ENCODE data around the gene RHD.
"Not testable (repeated sequence)": the region's sequence is repeated elsewhere in the genome, so short reads cannot be mapped to it uniquely, and the experiment has no call there.

The RHD gene

GRCh38 chr1:25259813-25260212 is 12.5 kb upstream of the RHD start:
- DNase-seq = not testable (repeated sequence)

DNA sequence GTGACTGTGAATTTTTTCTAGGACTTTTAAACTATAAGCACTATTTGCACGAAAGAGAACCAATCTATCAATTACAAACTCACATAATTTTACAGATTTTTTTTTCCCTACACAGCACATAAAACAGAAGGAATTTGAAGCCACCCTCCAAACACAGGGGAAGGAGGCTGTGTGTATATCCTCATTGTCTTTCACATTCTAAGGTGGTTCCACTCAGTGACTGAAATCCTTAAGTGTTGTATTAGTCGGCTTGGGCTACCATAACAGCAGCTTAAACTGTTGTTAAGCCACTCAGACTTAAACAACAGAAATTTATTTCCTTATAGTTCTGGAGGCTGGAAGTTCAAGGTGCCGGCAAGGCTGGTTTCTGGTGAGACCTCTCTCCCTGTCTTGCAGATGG is 12.0 kb upstream of the RHD start:
- not testable (repeated sequence) for DNase-seq

DNA sequence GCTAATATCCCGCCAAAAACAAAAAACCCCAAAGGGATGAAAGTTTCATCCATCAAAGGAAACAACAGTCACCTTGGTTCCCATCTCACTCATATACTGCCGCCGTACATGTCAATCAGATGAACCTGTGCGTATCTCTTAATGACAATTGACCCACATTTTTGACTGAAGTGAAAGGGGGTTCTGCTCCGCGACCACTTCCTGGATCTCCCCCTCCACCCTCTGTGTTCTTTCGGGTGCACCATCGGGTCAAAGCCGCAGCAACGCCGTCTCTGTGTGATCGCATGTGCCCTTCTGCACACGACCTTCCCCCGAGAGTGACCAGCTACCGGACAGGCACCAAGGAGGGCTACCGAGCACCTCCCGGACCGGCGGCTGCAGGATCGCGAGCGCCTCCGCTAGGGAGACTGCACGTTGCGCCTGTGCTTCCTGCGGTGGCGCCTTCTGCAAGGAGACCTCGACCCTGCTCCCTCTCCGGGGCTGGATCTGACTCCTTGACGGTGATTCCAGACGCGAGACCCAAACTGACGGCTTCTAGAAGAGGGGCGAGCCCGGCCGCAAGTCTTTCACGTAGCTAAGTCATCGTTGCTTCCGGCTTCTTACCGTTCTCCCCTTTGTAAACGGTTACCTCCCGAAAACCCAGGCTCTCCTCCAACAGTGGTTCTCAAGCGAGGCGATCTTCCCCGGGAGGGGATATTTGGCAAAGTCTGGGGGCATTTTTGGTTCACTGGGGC is 5.6 kb upstream of the RHD start:
- DNase-seq = not testable (repeated sequence)

GRCh38 chr1:25267288-25268142 is 4.8 kb upstream of the RHD start:
- DNase-seq = not testable (repeated sequence)

- DNase-seq = not testable (repeated sequence)
Measured at GRCh38 chr1:25268143-25268760, 4.1 kb upstream of the RHD start.

DNA sequence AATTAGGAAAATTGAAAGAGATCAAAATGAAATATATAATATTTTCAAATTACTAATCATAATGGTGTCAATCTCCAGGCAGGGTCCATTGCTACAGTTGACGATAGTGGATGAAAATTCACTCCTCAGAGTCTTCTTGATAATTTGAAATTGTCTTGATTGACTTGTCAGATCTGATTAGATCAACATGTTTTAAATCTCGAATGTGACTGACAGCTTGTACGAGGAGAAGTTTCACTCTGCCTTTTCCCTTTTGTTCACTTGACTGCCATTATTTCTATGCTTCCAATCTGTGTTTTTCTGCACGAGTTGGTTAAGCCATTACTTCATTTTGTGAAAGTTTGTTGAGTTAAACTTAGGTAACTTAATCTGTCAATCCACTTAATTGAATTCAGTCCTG is 3.3 kb downstream of the RHD start:
- DNase-seq = not testable (repeated sequence)

GRCh38 chr1:25277295-25277694 is 5.0 kb downstream of the RHD start:
- DNase-seq = not testable (repeated sequence)

DNA sequence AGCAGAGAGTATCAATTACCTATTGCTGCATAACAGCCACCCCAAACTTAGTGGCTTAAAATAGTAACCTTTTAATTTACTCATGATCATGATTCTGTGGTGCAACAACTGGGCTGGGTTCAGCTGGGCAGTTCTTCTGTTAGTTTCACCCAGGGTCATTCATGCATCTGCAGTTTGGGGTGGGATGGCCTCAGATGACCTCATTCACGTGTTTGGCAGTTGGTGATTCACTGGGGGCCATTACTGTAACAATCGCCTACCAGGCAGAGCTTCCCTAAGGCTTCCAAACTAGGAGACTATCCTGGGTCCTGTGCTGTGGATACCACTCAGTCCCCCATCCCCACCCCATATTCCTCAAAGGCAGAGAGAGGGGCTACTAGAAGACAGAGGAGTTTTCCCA is 6.0 kb downstream of the RHD start:
- not testable (repeated sequence) for DNase-seq

GRCh38 chr1:25278790-25279189 is 6.5 kb downstream of the RHD start:
- not testable (repeated sequence) for DNase-seq

DNA sequence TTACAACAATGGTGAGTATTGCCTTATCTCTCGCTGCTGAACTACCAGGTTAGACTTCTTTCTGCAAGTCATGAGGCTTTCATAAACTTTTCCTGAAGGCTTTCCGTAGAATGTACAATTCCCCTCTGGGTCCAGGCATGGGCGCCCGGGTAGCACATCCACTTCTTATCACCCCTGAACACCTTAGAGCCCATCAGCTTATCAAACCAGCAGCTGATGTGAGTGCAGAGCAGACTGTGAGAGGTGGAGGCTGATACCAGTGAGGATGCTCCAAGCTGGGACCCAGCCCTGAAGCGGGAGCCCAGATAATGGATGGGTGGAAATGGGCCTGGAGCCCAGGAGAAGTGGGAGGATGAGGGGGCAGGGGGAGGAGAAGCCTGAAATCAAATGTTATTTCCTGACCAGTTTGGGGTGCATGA is 7.4 kb downstream of the RHD start:
- DNase-seq = not testable (repeated sequence)

DNA sequence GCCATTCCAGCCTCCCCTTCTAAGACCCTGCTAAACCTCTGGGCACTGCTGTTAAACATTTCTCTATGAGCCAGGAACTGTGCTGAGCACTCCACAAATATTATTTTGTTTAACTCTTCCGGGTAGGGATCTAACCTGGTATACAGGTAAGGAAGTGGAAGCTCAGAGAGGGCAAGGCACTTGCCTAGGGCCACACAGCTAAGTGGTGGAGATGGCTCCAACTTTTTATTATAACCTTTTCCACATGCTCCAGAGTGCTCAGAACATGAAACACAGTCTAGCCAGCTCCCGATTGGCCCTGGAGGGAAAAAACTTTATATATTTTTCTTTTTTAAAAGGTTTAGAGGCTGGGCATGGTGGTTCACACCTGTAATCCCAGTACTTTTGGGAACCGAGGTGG is 13.6 kb downstream of the RHD start:
- DNase-seq = not testable (repeated sequence)

GRCh38 chr1:25287164-25287563 is 14.9 kb downstream of the RHD start:
- DNase-seq = not testable (repeated sequence)

- not testable (repeated sequence) for DNase-seq
Measured at GRCh38 chr1:25288573-25289101, 16.3 kb downstream of the RHD start.

DNA sequence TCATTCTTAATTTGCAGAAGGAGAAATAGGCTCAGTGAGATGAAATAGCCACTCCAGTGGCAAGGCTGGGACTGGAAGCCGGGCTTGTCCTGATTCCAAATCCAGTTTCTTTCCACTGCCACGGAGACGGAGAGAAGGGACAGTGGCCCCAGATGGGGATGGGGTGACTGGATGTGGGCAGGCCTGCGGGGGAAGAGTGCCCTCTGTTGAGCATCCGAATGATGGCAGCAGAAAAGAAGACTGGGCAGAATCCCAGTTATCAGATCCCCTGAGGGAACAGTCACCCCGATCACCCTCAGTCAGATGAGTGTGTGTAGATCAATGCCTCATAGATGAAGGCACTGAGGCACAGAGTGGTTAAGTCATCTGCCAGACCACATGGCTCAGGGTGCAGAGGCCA is 17.7 kb downstream of the RHD start:
- DNase-seq = not testable (repeated sequence)

DNA sequence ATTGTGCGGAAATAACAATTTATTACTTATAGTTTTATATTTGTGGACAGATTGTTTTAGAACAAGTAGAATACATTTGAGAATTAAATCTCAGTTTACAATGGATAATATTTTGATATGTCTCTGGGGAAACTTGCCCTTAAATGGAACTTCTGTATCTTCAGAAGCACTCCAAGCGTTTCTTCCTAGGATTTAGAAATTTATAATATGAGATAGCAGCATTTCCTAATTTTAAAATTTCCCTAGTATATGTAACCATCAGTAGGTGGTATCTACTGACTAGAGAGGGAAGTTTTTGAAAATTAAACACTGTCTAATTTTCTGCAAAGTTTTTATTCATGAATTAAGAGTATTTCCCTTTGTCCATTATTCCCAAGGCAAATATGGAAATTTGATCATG is 21.1 kb downstream of the RHD start:
- DNase-seq = not testable (repeated sequence)

DNA sequence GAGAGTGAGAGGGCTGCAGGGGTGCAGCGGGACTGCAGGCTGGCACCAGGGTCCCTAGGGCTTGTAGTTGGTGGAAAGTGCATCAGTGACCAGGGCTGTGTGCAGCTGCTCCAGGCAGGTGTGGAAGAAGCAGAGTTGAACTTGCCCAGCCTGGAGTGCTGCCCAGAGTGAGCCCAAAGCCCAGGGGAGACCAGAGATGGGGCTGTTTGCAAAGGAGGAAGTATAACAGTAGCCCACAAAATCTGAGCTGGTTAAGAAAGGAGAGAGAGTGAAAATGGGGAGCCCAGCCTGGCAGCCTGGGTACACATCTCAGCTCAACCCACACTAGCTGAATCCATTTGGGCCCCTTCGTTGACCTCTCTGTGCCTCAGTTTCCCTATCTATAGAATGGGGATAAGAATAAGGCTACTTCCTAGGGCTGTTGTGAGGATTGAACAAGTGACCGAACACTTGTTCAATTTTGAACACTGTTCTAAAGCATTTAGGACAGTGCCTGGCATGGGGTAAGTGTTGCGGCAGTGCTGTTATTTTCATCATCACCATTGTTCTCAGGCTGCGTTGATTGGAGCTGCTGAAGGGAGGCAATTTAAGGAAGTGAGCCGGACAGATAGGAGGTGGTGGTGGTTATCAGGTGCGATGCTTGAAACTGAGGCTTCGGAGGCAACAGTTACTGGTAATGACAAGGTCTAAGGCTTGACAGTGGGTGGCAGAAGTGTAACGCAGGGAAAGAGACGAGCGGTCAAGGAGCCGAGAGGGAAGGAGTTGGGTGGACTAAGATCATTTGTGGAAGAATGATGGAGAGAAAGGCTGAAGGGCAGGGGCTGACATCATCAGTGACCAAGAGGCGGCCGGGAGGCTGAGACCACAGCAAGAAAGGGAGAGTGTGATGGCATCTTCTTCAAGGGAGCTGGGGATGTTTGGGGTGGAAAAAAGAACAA is 22.8 kb downstream of the RHD start:
- not testable (repeated sequence) for DNase-seq

GRCh38 chr1:25296501-25296900 is 24.2 kb downstream of the RHD start:
- not testable (repeated sequence) for DNase-seq

GRCh38 chr1:25300729-25301128 is 28.4 kb downstream of the RHD start:
- not testable (repeated sequence) for DNase-seq

GRCh38 chr1:25302330-25302729 is 30.0 kb downstream of the RHD start:
- not testable (repeated sequence) for DNase-seq

DNA sequence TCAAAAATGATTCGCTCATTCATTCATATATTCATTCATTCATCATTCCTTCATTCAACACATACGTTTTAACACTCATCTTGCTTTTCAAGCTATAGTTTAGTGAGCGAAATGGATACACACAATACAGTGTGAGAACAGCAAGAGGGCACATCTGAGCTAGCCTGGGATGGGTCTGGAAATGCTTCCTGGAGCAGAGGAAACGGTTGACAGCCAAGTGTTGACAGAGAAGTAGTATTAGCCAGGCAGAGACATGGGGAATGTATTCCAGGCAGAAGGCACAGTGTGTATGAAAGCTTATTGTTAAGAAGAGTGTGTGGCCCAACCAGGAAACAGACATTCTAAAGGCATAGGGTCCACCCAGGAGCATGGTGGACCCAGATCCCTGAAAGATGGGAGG is 32.6 kb downstream of the RHD start:
- not testable (repeated sequence) for DNase-seq

GRCh38 chr1:25308168-25308567 is 35.9 kb downstream of the RHD start:
- DNase-seq = not testable (repeated sequence)

GRCh38 chr1:25309085-25309484 is 36.8 kb downstream of the RHD start:
- not testable (repeated sequence) for DNase-seq

All from kidney glomerular epithelial cell (primary cell).